PC-3 (cell line): ENCODE results near the gene SYT1.
A peak's percentile ranks its signal among the peaks of the same experiment; 100 is the strongest.

Experiments
- EZH2 ChIP-seq: fragments of 300-600 bp; sonication (generic); IDR thresholded peaks from one replicate; pipeline ENCODE4 v1.6.1; 2017; ENCODE audit warnings: antibody characterized with exemption, mild to moderate bottlenecking, low read length; ENCODE audit not compliant: unreplicated experiment
- TF ChIP-seq, protein P1 (sequence below): fragments of 300-600 bp; sonication (generic); conservative IDR thresholded peaks from 2 replicates; pipeline ENCODE4 v1.5.1; 2017; ENCODE audit warnings: antibody characterized with exemption, low read depth, mild to moderate bottlenecking, low read length

DNA sequence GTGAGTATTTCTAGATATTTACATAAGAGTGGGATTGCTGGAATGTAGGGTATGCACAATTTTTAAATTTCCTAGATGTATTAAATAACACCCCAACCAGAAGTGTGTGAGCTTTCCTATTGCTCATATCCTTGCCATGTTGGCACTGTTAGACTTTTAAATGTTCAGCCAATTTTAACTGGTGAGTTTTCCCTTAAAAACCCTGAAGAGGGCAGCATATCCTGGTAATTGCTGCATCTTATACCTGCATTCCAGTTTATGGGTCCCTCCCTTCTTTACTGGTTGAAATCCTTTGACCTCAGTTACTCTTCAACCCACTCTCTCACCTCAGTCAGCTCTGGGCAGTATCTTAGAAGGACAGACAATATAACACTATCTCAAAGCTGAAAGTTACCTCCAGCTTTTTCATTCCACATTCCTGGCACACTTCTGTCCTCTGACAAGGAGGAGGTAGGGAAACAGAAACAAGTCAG is 555.6 kb downstream of the SYT1 start:
- TF ChIP-seq, protein P1, sequence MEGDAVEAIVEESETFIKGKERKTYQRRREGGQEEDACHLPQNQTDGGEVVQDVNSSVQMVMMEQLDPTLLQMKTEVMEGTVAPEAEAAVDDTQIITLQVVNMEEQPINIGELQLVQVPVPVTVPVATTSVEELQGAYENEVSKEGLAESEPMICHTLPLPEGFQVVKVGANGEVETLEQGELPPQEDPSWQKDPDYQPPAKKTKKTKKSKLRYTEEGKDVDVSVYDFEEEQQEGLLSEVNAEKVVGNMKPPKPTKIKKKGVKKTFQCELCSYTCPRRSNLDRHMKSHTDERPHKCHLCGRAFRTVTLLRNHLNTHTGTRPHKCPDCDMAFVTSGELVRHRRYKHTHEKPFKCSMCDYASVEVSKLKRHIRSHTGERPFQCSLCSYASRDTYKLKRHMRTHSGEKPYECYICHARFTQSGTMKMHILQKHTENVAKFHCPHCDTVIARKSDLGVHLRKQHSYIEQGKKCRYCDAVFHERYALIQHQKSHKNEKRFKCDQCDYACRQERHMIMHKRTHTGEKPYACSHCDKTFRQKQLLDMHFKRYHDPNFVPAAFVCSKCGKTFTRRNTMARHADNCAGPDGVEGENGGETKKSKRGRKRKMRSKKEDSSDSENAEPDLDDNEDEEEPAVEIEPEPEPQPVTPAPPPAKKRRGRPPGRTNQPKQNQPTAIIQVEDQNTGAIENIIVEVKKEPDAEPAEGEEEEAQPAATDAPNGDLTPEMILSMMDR: peak; percentile 89
- no peak for TF ChIP-seq EZH2
